Endothelial cell of umbilical vein (primary cell): Measurements from ENCODE around the gene STK16. TPM values are rescaled to one million over a fixed set of nuclear protein-coding genes. Genes with fewer than 3 reads are reported as not detected.

ENCODE experiments used
- BruUV-seq: library from RNA; stranded (reverse); fragments of 400-500 nt; replicated peaks from 2 replicates; lab custom pipeline; 2021; lab: Mats Ljungman, UMichigan
- CTCF ChIA-PET: fragments of 300-600, 350-600 bp; sonication (Branson Sonifier 250); formaldehyde crosslinking; loops from one replicate; lab custom pipeline; 2021; ENCODE audit warnings: antibody characterized with exemption, inconsistent platforms; lab: Charles Lee
- POLR2A ChIA-PET: fragments of 300-600, 350-600 bp; sonication (Branson Sonifier 250); formaldehyde crosslinking; loops from one replicate; lab custom pipeline; 2021; ENCODE audit warnings: antibody characterized with exemption, inconsistent platforms; lab: Charles Lee
- DNase-seq: peaks from one replicate; pipeline ENCODE4 v3.0.0-alpha.2; 2011; ENCODE audit warnings: low read depth, low spot score
- FAIRE-seq: peaks from 2 replicates; lab custom pipeline; 2011; peaks lifted over from hg19 to GRCh38; lab: Jason Lieb, UNC
- H2AFZ ChIP-seq: 2 replicates; pipeline ENCODE4 v1.6.0; 2012; ENCODE audit warnings: low read depth, low read length, control low read depth, inconsistent platforms
- H3K27ac ChIP-seq: 2 replicates; pipeline ENCODE4 v1.5.1; 2011; ENCODE audit warnings: low read depth, mild to moderate bottlenecking, control low read depth, low read length, moderate library complexity; ENCODE audit not compliant: insufficient read depth
- H3K27me3 ChIP-seq, 2 experiments: 2 replicates each; pipeline versions ENCODE4 v1.6.0 to v1.6.1; 2011; ENCODE audit warnings: low read length in 2 of 2, mixed read lengths in 1 of 2; ENCODE audit not compliant: control insufficient read depth in 2 of 2, insufficient read depth in 2 of 2
- H3K36me3 ChIP-seq, 2 experiments: 2 replicates in 1 of 2; 3 replicates in 1 of 2; pipeline ENCODE4 v1.5.1; 2011; ENCODE audit warnings: low read length in 2 of 2, mild to moderate bottlenecking in 1 of 2, moderate library complexity in 1 of 2; ENCODE audit not compliant: control insufficient read depth in 2 of 2, insufficient read depth in 2 of 2; ENCODE audit errors: extremely low read depth in 1 of 2
- H3K4me1 ChIP-seq: 3 replicates; pipeline ENCODE4 v1.5.1; 2011; ENCODE audit warnings: mild to moderate bottlenecking, low read length; ENCODE audit not compliant: control insufficient read depth, insufficient read depth; ENCODE audit errors: extremely low read depth
- H3K4me2 ChIP-seq: 2 replicates; pipeline ENCODE4 v1.6.1; 2011; ENCODE audit warnings: low read length, control low read depth, mixed read lengths; ENCODE audit not compliant: insufficient read depth
- H3K4me3 ChIP-seq, 3 experiments: fragments of 200-600 bp in 1 of 3; sonication (generic), shearing (Covaris generic) in 1 of 3; replicated peaks in 1 of 3; 2 replicates each; pipeline ENCODE4 v1.5.1; 2011 to 2016; ENCODE audit warnings: control low read depth in 3 of 3, low read length in 3 of 3, mild to moderate bottlenecking in 2 of 3, inconsistent platforms in 1 of 3, low read depth in 1 of 3, moderate library complexity in 1 of 3; ENCODE audit not compliant: insufficient read depth in 1 of 3
- H3K79me2 ChIP-seq: 2 replicates; pipeline ENCODE4 v1.6.0; 2012; ENCODE audit warnings: low read length, inconsistent platforms; ENCODE audit not compliant: control insufficient read depth, insufficient read depth
- H3K9ac ChIP-seq: replicated peaks from 2 replicates; pipeline ENCODE3; 2011; ENCODE audit warnings: low read length, control low read depth; ENCODE audit not compliant: insufficient read depth; ENCODE audit errors: extremely low read depth
- H3K9me1 ChIP-seq: replicated peaks from 3 replicates; pipeline ENCODE4 v1.6.0; 2011; ENCODE audit warnings: mild to moderate bottlenecking, low read length; ENCODE audit not compliant: control insufficient read depth, insufficient read depth; ENCODE audit errors: extremely low read depth
- H3K9me3 ChIP-seq: replicated peaks from 2 replicates; pipeline ENCODE4 v1.5.1; 2012; ENCODE audit warnings: low read length, inconsistent platforms; ENCODE audit not compliant: control insufficient read depth, insufficient read depth
- H4K20me1 ChIP-seq: replicated peaks from 2 replicates; pipeline ENCODE3; 2011; ENCODE audit warnings: mild to moderate bottlenecking, low read length; ENCODE audit not compliant: control insufficient read depth, insufficient read depth; ENCODE audit errors: extremely low read depth
- CTCF ChIP-seq, 2 donors: IDR thresholded peaks; 1 replicate in 1 of 2; 2 replicates in 1 of 2; pipeline ENCODE4 v1.5.1; 2011; ENCODE audit warnings: low read length in 2 of 2, mild to moderate bottlenecking in 2 of 2, moderate library complexity in 2 of 2, control low read depth in 1 of 2, inconsistent platforms in 1 of 2, low read depth in 1 of 2; ENCODE audit not compliant: insufficient read depth in 1 of 2; ENCODE audit errors: extremely low read depth in 1 of 2
- EZH2 ChIP-seq: IDR thresholded peaks from 2 replicates; pipeline ENCODE4 v1.6.1; 2012; ENCODE audit warnings: borderline replicate concordance, low read depth, mild to moderate bottlenecking, moderate library complexity, low read length, inconsistent platforms; ENCODE audit not compliant: severe bottlenecking
- MAX ChIP-seq: IDR thresholded peaks from 2 replicates; pipeline ENCODE4 v1.6.1; 2011; ENCODE audit not compliant: insufficient read depth, insufficient read length
- MYC ChIP-seq: IDR thresholded peaks from one replicate; pipeline ENCODE4 v1.6.1; 2011; ENCODE audit warnings: mild to moderate bottlenecking, low read depth, low read length
- POLR2AphosphoS5 ChIP-seq: IDR thresholded peaks from 2 replicates; pipeline ENCODE4 v1.6.1; 2012; ENCODE audit warnings: low read depth, mild to moderate bottlenecking, control low read depth, low read length, moderate library complexity; ENCODE audit not compliant: insufficient read depth
- dilution Hi-C: fragments of 300-500 bp; cut with MboI; formaldehyde crosslinking; loops from one replicate; pipeline ENCODE4 v1.15.0; 2019; ENCODE audit warnings: low sequenced_read_pairs; ENCODE audit not compliant: extremely low pct_ligation_motif_present
- intact Hi-C: fragments of 100-400 bp; cut with micrococcal nuclease; formaldehyde crosslinking; loops from one replicate; pipeline ENCODE4 v1.10.0; 2022
- polyA plus RNA-seq, 4 experiments: library from polyadenylated mRNA; depleted of rRNA in 3 of 4; stranded (reverse) in 3 of 4; unstranded in 1 of 4; fragments of >200 nt; gene quantifications; 2 replicates each; pipeline versions ENCODE4 v1.2.1 to v1.2.3, GENCODE V29; 2011 to 2012; ENCODE audit warnings: missing spikeins in 1 of 4
- total RNA-seq: library from RNA; stranded (reverse); gene quantifications from 2 replicates; pipeline ENCODE4 v1.2.3, GENCODE V29; 2021

Gene STK16
- total and polyA plus RNA-seq, 2 donors (not counting 3 experiments of a cell fraction or from before 2014, with no cell fraction given): 18.8 to 63.2 TPM

GRCh38 chr2:219274361-219274921 lies 29.2 kb downstream of the STK16 start:
- Histone ChIP-seq H3K36me3 (no peaks in the 10 kb centered on the region), H3K4me1 (peaks cover 11% of the 10 kb centered on the region), H3K9me1 (no peaks in the 10 kb centered on the region), H2AFZ (no peak overlapping the region), H3K9me3 (no peaks in the 10 kb centered on the region), H3K4me2 (no peak overlapping the region), H4K20me1 (no peaks in the 10 kb centered on the region), H3K79me2 (no peaks in the 10 kb centered on the region), H3K27me3 (peaks cover 4 to 8% of the 10 kb centered on the region in 2 experiments), H3K27ac (no peak overlapping the region), H3K4me3 (no peak overlapping the region), H3K9ac (no peak overlapping the region)
- ChIA-PET CTCF (interaction anchor here (0.7 to 1.3 kb wide), 6 partner anchors 11 to 119 kb away, joined by 3 to 13 read pairs (median 3); partner anchors contain the start of genes TUBA4A and TUBA4B), POLR2A (interaction anchor here (0.9 kb wide), 1 partner anchor 25 kb away, joined by 3 read pairs; no protein-coding TSS in a partner anchor)
- no TSS peak for BruUV-seq
- dilution Hi-C loops (no loop called here), intact Hi-C loops (no loop called here)
- DNase-seq (no peak), FAIRE-seq (no peak)
- TF ChIP-seq POLR2AphosphoS5 (no peak), MAX (no peak), MYC (no peak)

DNA sequence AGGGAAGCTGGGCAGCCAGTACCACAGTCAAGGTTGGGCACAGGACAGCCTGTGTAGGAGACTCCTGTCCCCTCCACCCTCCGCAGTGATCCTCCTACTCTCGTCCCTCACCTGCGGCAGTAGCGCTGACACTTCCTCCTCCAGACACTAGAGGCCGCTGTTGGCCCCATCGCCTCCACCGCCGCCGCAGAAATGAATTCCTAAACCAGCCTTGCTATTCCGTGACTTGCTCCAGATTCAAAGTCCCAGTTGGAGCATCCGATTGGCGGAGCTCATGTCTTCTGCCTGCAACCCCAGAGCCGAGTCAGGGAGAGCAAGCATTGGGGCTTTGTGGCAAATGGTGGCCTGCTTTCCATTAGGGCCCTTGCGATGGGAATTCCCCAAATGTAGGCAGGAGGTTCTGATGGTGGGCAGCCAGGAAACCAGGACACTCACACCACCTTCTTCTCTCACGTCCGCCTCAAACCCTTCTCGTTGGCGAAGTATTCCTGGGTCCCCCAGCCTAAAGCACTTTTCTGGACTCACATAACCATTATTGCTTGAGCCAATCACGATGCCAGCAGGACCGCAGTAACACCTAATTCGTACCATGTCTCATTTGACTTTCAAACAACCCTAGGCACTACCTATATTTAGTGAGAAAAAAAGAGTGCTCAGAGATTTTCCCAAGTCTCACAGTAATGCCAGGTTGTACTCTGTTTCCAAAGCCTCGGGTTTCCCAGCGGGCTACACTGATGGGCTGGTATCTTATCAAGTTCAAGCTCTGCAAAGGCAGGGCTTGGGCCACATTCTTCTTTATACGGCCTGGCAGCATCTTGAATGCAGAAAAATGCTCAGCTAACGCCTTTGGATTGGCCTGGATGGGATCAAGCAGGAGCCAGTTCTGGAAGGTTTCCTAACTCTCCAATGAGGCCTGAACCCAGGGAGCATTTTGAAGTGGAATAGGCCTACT lies 32.7 kb downstream of the STK16 start:
- Histone ChIP-seq H3K27me3 (no peaks in the 10 kb centered on the region), H3K79me2 (no peaks in the 10 kb centered on the region), H3K9me3 (no peaks in the 10 kb centered on the region), H4K20me1 (no peaks in the 10 kb centered on the region), H3K4me1 (peaks cover 17% of the 10 kb centered on the region), H3K9me1 (no peaks in the 10 kb centered on the region), H3K4me3 (no peak overlapping the region), H3K27ac (peak overlapping the region; percentile 81), H2AFZ (peak overlapping the region; percentile 79), H3K4me2 (peak overlapping the region; percentile 37), H3K36me3 (peaks cover 0 to 6% of the 10 kb centered on the region in 2 experiments), H3K9ac (peak overlapping the region; percentile 60)
- DNase-seq: peak; percentile 75
- CTCF ChIA-PET: interaction anchor here (0.6 to 12.6 kb wide), 16 partner anchors 11 to 298 kb away, joined by 3 to 253 read pairs (median 4); partner anchors contain the start of genes ABCB6, ANKZF1, ATG9A and CNPPD1
- no TSS peak for BruUV-seq
- TF ChIP-seq CTCF (IDR thresholded peaks at IDR 0.05; ENCODE audit: extremely low read depth in 1 of 2, insufficient read depth in 1 of 2, low read depth in 1 of 2, low read length in 2 of 2) (peak; percentile 98), EZH2 (no peak)
- FAIRE-seq: peak; percentile 96
- dilution Hi-C loops: no loop called here
- POLR2A ChIA-PET: interaction anchor here (0.6 to 1.1 kb wide), 2 partner anchors 23 to 26 kb away, joined by 3 to 4 read pairs; no protein-coding TSS in a partner anchor
- intact Hi-C loops: loop anchor here (1.0 to 5.0 kb wide), 2 partner anchors 49 to 109 kb away; partner anchors contain the start of genes ANKZF1, ATG9A and DNPEP
